K562 (cell line): ENCODE results near the gene C1orf21. TPM values are rescaled to one million over a fixed set of nuclear protein-coding genes. Genes with fewer than 3 reads are reported as not detected.
A peak's percentile ranks its signal among the peaks of the same experiment; 100 is the strongest.

Experiments used
- ATAC-seq: fragments of 200-7000 bp; cut with Tn5 transposase; 3 replicates; pipeline ENCODE4 v1.9.1; 2020; ENCODE audit warnings: moderate library complexity
- BruUV-seq: library from RNA; stranded (reverse); fragments of 400-500 nt; replicated peaks from 2 replicates; lab custom pipeline; 2021; lab: Mats Ljungman, UMichigan
- CTCF ChIA-PET: fragments of 300-600 bp; formaldehyde crosslinking; extraction: SDS; loops from one replicate; lab custom pipeline; 2021; ENCODE audit warnings: low intra/inter-chr PET ratio; lab: Yijun Ruan, JAX
- POLR2A ChIA-PET: fragments of 300-600, 350-650 bp; sonication (Branson Sonifier 250); formaldehyde crosslinking; extraction: SDS; loops from one replicate; lab custom pipeline; 2021; ENCODE audit warnings: antibody characterized with exemption, inconsistent platforms; lab: Yijun Ruan, JAX
- DNase-seq, 4 experiments: peaks; one replicate each; pipeline versions ENCODE4 v3.0.0 to v3.0.0-alpha.2; 2011 to 2018; ENCODE audit warnings: low spot score in 3 of 4, mixed read lengths in 3 of 4; ENCODE audit errors: extremely low read depth in 1 of 4
- FAIRE-seq: peaks from 2 replicates; lab custom pipeline; 2011; peaks lifted over from hg19 to GRCh38; lab: Jason Lieb, UNC
- H2AFZ ChIP-seq: 2 replicates; pipeline ENCODE4 v1.6.0; 2011; ENCODE audit warnings: low read depth, low read length, control low read depth, inconsistent platforms
- H3K27ac ChIP-seq: fragments of 200-600 bp; 3 replicates; pipeline ENCODE4 v1.8.0; 2011; ENCODE audit warnings: low read depth, mild to moderate bottlenecking, control low read depth, inconsistent platforms, low read length, moderate library complexity, mixed read lengths; ENCODE audit errors: extremely low read depth
- H3K27me3 ChIP-seq, 2 experiments: fragments of 300-600 bp in 1 of 2; 2 replicates in 1 of 2; 3 replicates in 1 of 2; pipeline versions ENCODE4 v1.6.0 to v1.8.0; 2011; ENCODE audit warnings: inconsistent platforms in 2 of 2, low read length in 2 of 2, mild to moderate bottlenecking in 1 of 2, mixed read lengths in 1 of 2, moderate library complexity in 1 of 2; ENCODE audit not compliant: control insufficient read depth in 2 of 2, insufficient read depth in 2 of 2
- H3K36me3 ChIP-seq: fragments of 300-600 bp; 3 replicates; pipeline ENCODE4 v1.8.0; 2011; ENCODE audit warnings: mild to moderate bottlenecking, low read length, inconsistent platforms; ENCODE audit not compliant: control insufficient read depth, insufficient read depth
- H3K4me1 ChIP-seq, 2 experiments: fragments of 200-600 bp in 1 of 2; replicated peaks in 1 of 2; 2 replicates in 1 of 2; 3 replicates in 1 of 2; pipeline versions ENCODE4 v1.5.1 to v1.8.0; 2011; ENCODE audit warnings: inconsistent platforms in 2 of 2, low read length in 2 of 2, mild to moderate bottlenecking in 1 of 2, mixed read lengths in 1 of 2, moderate library complexity in 1 of 2; ENCODE audit not compliant: control insufficient read depth in 2 of 2, insufficient read depth in 2 of 2
- H3K4me2 ChIP-seq: 2 replicates; pipeline ENCODE4 v1.6.1; 2011; ENCODE audit warnings: low read length, control low read depth, inconsistent platforms, mixed read lengths; ENCODE audit not compliant: insufficient read depth
- H3K4me3 ChIP-seq: fragments of 200-600 bp; sonication (generic), shearing (Covaris generic); 2 replicates; pipeline ENCODE4 v1.5.1; 2016; ENCODE audit warnings: control low read depth, inconsistent platforms
- H3K79me2 ChIP-seq: fragments of 200-600 bp; 3 replicates; pipeline ENCODE4 v1.8.0; 2011; ENCODE audit warnings: low read length, inconsistent platforms; ENCODE audit not compliant: control insufficient read depth, insufficient read depth
- H3K9ac ChIP-seq, 2 experiments: 2 replicates each; pipeline versions ENCODE4 v1.6.0 to v1.6.1; 2011; ENCODE audit warnings: low read depth in 2 of 2, low read length in 2 of 2, control low read depth in 1 of 2, inconsistent platforms in 1 of 2, mild to moderate bottlenecking in 1 of 2, mixed read lengths in 1 of 2; ENCODE audit not compliant: insufficient read depth in 1 of 2
- H3K9me1 ChIP-seq: one replicate; pipeline ENCODE4 v1.6.0; 2011; ENCODE audit warnings: inconsistent platforms, mild to moderate bottlenecking, low read length, moderate library complexity; ENCODE audit not compliant: control insufficient read depth, insufficient read depth
- H3K9me3 ChIP-seq: replicated peaks from 2 replicates; pipeline ENCODE4 v1.5.1; 2011; ENCODE audit warnings: low read depth, low read length, inconsistent platforms; ENCODE audit not compliant: control insufficient read depth, insufficient read depth
- H4K20me1 ChIP-seq: replicated peaks from 2 replicates; pipeline ENCODE4 v1.6.1; 2011; ENCODE audit warnings: low read length, inconsistent platforms, mixed read lengths; ENCODE audit not compliant: control insufficient read depth, insufficient read depth
- CEBPG ChIP-seq, 3 experiments: fragments of 200-800 bp in 1 of 3; sonication (Bioruptor generic) in 1 of 3; sonication (generic) in 1 of 3; formaldehyde crosslinking in 1 of 3; IDR thresholded peaks in 2 of 3; conservative IDR thresholded peaks in 1 of 3; 2 replicates each; pipeline versions ENCODE4 v1.6.1 to v1.8.0; 2016 to 2022; ENCODE audit warnings: missing compliant biosample characterization in 2 of 3, missing genetic modification characterization in 2 of 3, mild to moderate bottlenecking in 1 of 3, missing genetic modification reagents in 1 of 3
- CHD4 ChIP-seq: fragments of 200-600 bp; sonication (generic); IDR thresholded peaks from 3 replicates; pipeline ENCODE4 v1.6.1; 2012; ENCODE audit warnings: low read depth, mild to moderate bottlenecking, mixed read lengths, low read length, inconsistent platforms; ENCODE audit not compliant: insufficient read depth, insufficient replicate concordance, poor library complexity, severe bottlenecking
- ZNF449 ChIP-seq: fragments of 250-450 bp; sonication (Bioruptor Pico); IDR thresholded peaks from 2 replicates; pipeline ENCODE4 v1.8.0; 2022; ENCODE audit warnings: moderate library complexity, mild to moderate bottlenecking, inconsistent platforms
- WGBS: fragments of 100-300 bp; shearing (Covaris generic); methylation state at CpG from one replicate; pipeline ENCODE4 v1.1.6; 2016; ENCODE audit warnings: low coverage, mixed read lengths; ENCODE audit not compliant: insufficient coverage; ENCODE audit errors: missing lambda C conversion rate; 5-methylcytosine and 5-hydroxymethylcytosine counted together
- in situ Hi-C: fragments of 300-500 bp; cut with MboI; formaldehyde crosslinking; loops from 4 replicates; pipeline ENCODE4 v1.15.0; 2018; ENCODE audit warnings: inconsistent platforms, mixed read lengths
- intact Hi-C: fragments of 100-400 bp; cut with micrococcal nuclease; formaldehyde crosslinking; loops from 2 replicates; pipeline ENCODE4 v1.14.2; 2022
- polyA plus RNA-seq, 8 experiments: library from polyadenylated mRNA; depleted of rRNA in 4 of 8; stranded (reverse) in 5 of 8; unstranded in 3 of 8; fragments of >200 nt; fragmentation: Nextera tagmentation in 2 of 8; fragmentation: Illumina TruSeq in 1 of 8; extraction: Ambion mirVana in 2 of 8; extraction: Trizol in 1 of 8; gene quantifications; 2 replicates each; pipeline versions ENCODE4 v1.2.1 to v1.2.3, GENCODE V29; 2011 to 2014; ENCODE audit warnings: inconsistent platforms in 1 of 8, missing spikeins in 1 of 8
- total RNA-seq, 7 experiments: library from RNA; depleted of rRNA in 6 of 7; stranded (reverse); fragments of >200 nt in 6 of 7; fragmentation: Illumina TruSeq in 2 of 7; extraction: Trizol in 2 of 7; gene quantifications; 2 replicates each; pipeline versions ENCODE4 v1.2.1 to v1.2.3, GENCODE V29; 2011 to 2021; ENCODE audit warnings: low replicate concordance in 1 of 7

C1orf21 gene
- total and polyA plus RNA-seq, 9 of the 15 experiments (the other 6 are each of a cell fraction or from before 2014, with no cell fraction given) = under 0.01 to 0.31 (median 0.07) TPM

DNA sequence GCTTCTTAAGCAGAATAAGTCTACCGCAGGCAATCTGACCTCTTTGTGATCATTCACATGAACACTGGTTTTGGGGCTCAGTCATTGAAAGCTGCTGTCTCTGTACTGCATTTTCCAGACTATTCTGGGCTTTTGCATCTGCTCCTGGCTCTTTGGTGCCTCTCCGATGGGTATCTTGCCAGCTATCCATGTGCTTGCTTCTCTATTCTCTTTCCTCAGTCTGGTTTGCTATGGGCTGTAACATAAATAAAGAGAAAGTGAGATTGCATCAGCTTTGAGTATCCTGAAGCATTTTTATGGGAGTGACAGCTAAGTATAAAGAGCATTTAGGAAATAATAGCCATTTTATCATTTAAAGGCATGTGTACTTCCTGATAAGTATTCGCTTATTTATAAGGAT, 70.7 kb downstream of the C1orf21 start:
- Histone ChIP-seq H3K27me3 (0 out of 5 replicates have a peak, but pooled peaks cover 0 to 5% of the 10 kb centered on the region in 2 experiments), H2AFZ (no peak overlapping the region), H3K4me3 (no peak overlapping the region), H3K4me1 (no peaks in the 10 kb centered on the region), H3K4me2 (no peak overlapping the region), H3K9me1 (no peaks in the 10 kb centered on the region), H4K20me1 (no peaks in the 10 kb centered on the region), H3K36me3 (no peaks in the 10 kb centered on the region), H3K9ac (no peak overlapping the region), H3K9me3 (no peaks in the 10 kb centered on the region), H3K27ac (no peak overlapping the region), H3K79me2 (no peaks in the 10 kb centered on the region)
- FAIRE-seq (no peak), ATAC-seq (no peak), DNase-seq (no peak)
- 0% methylated on average over 3 of the region's 3 CpGs for WGBS
- TF ChIP-seq CHD4 = no peak
- TF ChIP-seq ZNF449 = no peak
- TF ChIP-seq CEBPG (CRISPR knock-in tag; IDR thresholded peaks at IDR 0.05) = no peak
- TF ChIP-seq CEBPG (tag; conservative IDR thresholded peaks at IDR 0.05 in 1 of 2, IDR thresholded peaks at IDR 0.05 in 1 of 2) = peak; percentile 9 to 23; a peak in 1 of 4 replicates
- intact Hi-C loops = no loop called here
- in situ Hi-C loops = no loop called here
- no TSS peak for BruUV-seq
- ChIA-PET POLR2A (no interaction called here), CTCF (interaction anchor here (0.7 kb wide), 1 partner anchor 803 kb away, joined by 3 read pairs; no protein-coding TSS in a partner anchor)
